Measurements from ENCODE around the gene HAPLN1.

DNA sequence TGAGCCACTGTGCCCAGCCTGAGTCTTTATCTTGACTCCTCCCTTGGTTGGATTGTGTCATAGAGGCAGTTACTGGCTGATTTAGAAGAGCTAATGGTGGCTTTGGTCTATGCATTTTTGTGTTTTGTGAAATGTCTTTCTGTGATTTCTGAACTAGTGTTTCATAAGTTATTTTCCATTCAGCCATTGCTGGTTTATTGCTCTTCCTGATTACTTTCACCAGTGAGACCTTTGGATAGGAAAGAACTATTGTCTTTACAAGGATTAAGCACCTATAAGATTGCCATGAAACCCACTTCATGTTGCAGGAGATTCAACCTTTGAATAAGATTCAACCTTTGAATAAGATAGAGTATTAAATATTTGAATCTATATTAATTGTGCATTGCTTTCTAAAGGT is 8.7 kb upstream of the HAPLN1 start:
- no peak for TF ChIP-seq ZNF274 (IDR thresholded peaks at IDR 0.05; ENCODE audit: low read depth, low read length)
- no peak for TF ChIP-seq SUZ12 (IDR thresholded peaks at IDR 0.05; ENCODE audit: extremely low read depth, insufficient read depth, insufficient read length)
- no peak for TF ChIP-seq YY1 (IDR thresholded peaks at IDR 0.05; ENCODE audit: insufficient read depth, insufficient read length)
